NCI-H774 (cell line): ENCODE data around the gene ACY1.
"Not testable (repeated sequence)": the region's sequence is repeated elsewhere in the genome, so short reads cannot be mapped to it uniquely, and the experiment has no call there.

ENCODE experiments used
- DNase-seq: peaks from one replicate; lab custom pipeline; 2025; lab: John Stamatoyannopoulos, UW

Gene ACY1

DNA sequence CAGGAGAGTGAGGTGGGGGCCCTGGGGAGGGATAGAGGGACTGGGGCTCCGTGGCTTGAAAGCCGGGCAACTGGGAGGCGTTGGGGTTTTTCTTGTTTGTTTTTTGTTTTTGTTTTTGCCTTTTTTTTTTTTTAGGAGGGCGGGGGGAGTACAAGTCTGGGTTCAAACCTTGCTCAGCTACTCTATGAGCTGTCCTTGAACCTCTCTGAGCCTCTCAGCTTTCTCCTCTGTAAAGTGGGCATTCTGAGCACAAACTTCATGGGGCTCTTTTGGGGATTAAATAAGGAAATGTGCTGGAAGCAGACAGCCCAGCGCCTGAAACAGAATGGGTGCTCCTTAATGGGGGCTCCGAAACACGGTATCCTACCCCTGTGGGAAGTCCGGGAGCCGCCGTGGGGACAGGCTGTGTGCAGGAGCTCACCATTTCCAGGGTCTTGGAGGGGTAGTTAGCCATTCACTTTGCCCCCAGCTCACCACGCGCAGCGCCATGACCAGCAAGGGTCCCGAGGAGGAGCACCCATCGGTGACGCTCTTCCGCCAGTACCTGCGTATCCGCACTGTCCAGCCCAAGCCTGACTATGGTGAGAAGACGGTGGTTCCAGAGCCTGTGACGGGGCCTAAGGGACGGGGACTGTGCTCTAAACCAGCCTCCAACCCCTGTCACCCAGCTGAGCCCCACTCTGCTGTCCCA, 388 bp downstream of the ACY1 start:
- DNase-seq = no peak

DNA sequence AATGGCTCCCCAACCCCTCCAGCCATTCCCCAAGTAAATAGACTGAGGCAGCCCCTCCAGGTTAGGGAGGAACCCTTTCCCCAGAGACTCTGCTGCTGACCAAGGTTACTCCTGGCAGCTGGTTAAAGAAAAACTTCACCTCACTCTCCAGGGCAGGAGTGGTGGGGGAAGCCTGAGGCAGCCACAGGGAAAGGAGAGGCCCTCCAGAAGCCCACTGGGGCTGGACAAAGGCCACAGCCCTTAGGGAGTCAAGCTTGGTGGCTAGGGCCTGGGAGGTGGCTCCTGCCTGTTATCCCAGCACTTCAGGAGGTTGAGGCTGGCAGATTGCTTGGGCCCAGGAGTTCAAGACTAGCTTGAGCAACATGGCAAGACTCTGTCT, 923 bp downstream of the ACY1 start:
- DNase-seq = no peak

DNA sequence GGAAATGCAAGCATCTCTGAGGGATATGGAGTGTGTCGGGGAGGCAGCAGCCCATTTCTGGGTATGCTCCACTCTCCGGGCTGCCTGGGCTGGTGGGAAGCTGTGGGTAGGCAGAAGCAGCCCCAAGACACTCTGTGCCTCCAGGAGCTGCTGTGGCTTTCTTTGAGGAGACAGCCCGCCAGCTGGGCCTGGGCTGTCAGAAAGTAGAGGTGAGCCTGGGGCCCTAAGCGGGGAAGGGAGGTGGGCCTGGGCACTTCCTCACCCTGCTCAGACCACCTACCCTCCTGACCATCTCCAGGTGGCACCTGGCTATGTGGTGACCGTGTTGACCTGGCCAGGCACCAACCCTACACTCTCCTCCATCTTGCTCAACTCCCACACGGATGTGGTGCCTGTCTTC, 1.7 kb downstream of the ACY1 start:
- no peak for DNase-seq

DNA sequence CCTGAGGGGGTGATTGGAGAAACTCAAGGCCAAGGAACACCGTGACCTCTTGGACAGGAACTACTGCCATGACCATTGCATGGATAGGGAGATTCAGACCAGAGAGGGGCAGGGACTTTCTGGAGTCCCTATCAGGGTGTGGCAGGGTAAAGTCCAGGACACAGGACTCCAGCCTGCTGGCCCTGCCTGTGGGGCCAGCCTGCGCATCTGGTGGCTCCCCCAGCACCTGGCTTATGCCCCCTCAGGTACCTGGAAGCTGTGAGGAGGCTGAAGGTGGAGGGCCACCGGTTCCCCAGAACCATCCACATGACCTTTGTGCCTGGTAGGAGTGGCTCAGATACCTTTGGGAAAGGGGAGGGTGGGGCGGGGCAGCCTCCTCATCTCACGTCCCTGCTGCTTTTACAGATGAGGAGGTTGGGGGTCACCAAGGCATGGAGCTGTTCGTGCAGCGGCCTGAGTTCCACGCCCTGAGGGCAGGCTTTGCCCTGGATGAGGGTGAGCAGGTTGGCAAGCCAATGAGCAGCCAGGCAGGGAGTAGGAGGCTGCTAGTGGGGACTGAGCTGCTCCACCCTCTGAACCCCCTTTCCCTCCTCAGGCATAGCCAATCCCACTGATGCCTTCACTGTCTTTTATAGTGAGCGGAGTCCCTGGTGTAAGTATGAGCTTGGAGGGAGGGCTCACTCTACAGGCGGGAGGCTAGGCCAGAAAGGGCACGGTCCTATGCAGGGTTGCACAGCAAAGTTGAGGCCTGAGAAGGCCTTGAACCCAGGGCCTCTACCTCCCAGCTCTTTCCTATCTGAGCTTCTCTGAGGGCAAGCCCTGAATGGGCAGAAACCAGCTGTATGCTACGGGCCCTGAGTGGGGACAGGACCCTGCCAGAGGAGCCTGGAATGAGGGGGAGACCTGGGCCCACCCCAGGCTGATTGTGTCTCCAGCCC, 2.9 kb downstream of the ACY1 start:
- DNase-seq = no peak

DNA sequence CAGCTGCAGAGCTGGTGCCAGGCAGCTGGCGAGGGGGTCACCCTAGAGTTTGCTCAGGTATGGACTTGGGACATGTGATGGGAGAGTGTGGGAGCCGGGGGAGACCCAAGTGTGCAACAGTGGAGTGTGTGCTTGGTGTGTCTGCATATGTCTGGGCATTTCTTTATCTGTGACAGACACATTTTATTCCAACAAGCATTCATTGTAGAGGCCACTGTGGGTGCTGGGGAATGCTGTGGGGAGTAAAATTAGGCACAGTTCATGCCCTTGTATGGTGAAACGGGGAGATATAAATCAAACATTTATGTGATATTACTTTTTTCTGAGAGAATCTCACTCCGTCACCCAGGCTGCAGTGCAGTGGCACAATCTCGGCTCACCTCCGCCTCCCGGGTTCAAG, 4.2 kb downstream of the ACY1 start:
- no peak for DNase-seq

DNA sequence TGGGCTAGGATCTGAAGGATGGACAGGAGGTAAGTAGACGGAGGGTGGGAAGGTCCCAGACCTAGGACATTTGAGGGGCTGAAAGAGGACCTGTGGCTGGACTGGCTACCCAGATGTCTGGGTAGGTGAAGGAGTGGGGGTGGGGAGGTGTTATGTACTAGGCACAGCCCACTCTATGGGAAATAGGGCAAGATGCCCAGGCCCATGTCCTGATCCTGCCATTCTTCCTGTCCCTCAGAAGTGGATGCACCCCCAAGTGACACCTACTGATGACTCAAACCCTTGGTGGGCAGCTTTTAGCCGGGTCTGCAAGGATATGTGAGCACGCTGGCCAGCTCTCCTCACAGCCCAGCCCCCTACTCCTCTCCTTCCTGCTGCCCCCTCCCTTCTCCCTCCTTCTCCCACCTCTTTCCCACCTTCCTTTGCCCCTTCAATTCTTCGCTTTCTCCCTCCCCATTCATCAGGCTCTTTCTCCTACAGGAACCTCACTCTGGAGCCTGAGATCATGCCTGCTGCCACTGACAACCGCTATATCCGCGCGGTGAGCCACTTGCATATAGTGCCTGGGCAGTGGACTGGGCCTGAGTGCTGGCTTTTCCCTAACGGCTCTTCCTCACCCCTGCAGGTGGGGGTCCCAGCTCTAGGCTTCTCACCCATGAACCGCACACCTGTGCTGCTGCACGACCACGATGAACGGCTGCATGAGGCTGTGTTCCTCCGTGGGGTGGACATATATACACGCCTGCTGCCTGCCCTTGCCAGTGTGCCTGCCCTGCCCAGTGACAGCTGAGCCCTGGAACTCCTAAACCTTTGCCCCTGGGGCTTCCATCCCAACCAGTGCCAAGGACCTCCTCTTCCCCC, 5.2 kb downstream of the ACY1 start:
- no peak for DNase-seq

DNA sequence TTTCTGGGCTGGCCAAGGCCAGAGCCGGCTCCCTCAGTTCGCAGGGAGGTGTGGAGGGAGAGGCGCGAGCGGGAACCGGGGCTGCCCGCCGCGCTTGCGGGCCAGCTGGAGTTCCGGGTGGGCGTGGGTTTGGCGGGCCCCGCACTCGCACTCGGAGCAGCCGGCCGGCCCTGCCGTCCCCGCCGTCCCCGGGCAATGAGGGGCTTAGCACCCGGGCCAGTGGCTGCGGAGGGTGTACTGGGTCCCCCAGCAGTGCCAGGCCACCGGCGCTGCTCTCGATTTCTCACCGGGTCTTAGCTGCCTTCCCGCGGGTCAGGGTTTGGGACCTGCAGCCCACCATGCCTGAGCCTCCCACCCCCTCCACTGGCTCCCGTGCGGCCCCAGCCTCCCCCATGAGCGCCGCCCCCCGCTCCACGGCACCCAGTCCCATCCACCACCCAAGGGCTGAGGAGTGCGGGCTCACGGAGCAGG, 7.2 kb downstream of the ACY1 start:
- not testable (repeated sequence) for DNase-seq

DNA sequence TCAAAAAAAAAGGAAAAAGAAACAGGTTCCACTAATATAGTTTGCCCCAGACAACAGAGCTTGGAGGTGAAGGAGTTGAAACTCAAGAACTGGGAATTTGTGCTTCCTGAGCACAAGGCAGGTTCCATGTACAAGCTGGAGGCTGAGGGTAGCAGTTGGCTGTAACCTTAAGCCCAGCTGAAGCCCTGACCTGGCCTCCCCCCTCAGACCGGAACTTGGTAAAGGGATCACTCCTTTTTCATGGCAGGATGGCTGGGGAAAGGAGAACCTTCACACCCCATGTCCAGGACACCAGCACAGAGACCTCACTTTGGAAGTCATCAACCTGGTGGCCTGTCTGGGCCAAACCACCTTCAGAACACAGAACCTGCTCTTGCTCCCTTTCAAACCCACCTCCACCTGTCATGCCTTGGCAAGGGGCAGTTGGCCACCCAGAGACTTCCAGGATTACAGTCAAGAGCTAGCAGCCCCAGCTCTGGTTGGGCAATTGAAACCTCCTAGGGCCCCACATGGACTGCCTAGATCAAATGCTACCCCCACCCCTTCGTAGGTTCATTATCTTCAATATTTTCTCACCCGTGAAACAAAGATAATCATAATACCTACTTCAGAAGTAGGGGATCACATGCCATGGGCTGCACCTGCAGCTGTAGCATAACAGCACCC, 8.8 kb downstream of the ACY1 start:
- no peak for DNase-seq

DNA sequence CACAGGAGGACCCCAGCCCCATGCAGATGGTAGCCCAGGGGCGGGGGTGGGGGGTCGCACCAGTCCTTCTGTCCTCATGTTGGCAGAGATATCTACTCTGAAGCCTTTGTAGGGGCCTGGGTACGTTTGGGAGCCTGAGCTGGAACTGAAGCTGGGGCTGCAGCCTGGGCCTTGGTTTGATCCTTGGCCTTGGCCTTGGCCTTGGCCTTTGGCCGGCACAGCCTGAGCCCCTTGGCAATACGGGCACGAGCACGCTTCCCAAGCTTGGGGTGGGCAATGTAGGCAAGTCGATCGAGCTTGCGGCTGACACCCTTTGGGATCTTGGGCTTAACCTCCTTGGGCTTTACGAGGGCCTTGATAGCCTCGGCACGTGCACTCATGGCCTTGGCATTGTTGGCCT, 10.3 kb downstream of the ACY1 start:
- DNase-seq = not testable (repeated sequence)

DNA sequence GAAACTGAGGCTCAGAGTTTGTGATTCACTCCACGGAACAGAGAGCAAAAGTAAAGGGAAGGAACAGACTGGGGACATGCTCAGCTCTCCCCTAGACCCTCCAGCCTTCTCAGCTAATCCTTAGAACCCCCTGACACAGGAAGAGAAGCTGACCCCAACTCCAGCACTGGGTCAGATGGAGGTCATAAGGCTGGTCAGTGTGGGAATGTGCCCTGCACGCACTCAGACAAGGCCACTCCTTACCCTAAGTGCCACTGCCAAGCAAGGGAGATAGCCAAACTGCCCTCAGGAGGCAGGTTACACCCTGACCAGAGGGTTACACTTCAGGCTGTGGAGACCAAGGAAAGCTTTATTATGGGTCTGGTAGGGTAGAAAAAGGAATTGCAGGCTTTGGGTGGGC, 11.2 kb downstream of the ACY1 start:
- no peak for DNase-seq

DNA sequence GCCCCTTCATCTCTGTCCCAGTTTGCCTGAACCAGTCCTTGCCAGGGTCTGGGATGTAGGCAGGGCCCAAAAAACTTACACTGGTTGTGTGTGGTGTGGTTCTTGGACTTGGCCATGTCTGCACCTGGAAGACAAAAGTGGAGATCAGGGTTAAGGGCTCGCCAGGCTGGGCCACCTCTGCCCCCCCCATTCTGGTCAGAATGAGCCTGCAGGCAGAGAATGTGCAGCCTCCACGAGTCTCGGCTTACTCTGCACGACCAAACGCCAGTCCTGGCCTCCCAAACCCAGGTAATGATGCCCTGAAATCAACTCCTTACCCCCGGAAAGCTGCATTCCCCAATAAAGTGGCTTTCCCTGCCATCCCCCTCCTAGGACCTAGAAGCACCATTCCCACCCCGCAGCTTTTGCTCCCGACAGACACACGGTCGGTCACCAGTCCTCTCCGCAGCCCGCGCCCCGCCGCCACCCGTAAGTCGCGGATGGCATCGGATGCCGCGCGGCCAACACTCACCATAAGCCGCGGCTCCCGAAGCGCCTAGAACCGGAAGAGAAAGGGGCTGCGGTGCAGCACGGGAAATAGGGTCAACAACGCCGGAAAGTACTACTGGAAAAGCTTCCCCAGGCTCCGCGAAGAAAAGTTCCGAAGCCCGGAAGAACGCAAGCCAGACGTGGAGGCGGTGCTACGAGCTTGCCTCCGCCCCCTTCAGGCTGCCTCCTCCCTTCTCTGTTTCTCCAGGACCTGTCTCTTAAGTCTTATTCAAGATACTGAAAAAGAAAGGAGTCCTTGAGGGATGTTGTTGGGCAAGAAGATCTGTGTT, 12.2 kb downstream of the ACY1 start, which contains the start of gene RPL29:
Gene RPL29 (minus strand): TSS at position 550 of the 818 bp plus-strand sequence. CDS start 434 bp downstream, at position 116.
- DNase-seq = peak; percentile 74

DNA sequence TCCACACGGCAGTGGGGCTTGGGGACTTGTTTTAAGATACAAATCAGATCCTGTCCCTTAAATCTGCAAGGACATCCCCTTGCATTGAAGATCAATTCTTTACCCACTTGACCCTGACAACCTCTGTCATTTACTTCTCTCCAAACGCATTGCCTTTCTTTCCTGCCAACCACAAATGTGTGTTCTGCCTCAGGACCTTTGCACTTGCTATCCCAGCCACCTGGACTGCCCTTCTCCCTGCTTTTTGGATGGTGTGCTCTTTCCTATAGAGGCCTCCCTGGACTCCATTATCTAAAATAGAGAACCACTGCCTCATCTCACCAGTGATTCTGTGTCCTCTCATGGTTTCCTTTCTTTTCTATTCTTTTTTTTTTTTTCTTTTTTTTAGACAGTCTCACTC, 13.8 kb downstream of the ACY1 start:
- no peak for DNase-seq

DNA sequence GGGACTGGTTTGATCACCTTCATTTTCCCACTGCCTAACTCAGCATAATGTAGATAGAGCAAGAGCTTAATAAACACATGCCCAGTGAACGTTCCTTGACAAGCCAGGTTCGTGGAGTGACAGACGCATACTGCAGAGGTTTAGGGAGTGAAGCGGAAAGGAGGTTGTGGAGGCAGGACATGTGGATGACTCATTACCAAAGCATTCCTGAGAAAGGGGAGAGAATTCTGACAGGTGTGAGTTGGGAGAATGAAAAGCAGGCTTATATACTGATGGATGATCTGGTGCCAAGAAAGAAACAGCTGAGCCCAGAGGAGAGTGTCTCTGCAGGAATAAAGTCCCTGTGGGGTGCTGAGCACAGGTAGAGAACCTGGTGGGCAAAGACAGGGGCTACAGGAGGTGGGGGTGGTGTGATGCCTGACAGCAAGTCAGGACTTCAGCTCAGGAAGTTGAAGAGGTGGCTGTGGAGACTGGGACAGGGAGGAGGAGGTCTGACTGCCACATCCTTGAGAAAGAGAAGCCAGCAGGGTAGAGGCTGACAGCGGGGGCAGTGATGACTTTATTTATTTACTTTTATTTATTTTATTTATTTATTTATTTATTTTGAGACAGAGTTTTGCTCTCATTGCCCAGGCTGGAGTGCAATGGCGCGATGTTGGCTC, 14.7 kb downstream of the ACY1 start:
- no peak for DNase-seq

DNA sequence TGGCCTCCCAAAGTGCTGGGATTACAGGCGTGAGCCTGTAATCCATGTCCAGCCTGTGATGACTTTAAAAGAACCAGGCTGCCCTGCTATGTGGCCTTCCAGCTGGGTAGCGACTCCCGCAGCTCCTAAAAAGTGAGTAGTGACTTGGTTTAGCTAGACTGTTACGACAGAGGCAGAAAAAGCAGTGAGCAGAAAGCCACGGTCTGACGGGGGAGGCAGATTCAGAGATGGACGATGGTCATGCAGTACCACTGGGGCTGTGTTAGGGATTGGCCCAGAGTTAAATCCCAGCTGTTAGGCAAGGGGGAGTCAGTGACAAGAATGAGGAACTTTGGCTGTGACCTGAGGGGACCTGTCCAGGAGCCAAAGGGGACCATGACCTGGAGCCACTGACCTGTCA, 15.4 kb downstream of the ACY1 start:
- no peak for DNase-seq

DNA sequence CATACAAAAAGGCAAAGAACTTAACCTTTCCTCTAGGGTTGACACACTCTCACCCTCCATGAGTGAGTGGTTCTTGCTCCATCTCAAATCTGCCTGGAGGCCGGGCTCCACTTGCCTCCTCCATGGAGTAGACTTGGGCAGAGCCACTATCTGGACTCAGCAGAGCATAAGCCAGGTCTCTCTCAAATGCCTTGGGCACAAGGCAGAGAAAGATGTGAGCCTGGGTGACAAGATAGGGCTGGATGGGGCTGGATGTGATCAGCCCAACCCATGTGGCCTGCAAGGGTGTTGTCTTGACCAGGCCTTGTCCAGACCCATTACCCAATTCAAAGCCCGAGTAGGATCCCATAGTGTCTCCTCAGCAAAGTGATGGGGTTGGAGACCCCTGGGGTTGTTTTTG, 16.5 kb downstream of the ACY1 start:
- no peak for DNase-seq

DNA sequence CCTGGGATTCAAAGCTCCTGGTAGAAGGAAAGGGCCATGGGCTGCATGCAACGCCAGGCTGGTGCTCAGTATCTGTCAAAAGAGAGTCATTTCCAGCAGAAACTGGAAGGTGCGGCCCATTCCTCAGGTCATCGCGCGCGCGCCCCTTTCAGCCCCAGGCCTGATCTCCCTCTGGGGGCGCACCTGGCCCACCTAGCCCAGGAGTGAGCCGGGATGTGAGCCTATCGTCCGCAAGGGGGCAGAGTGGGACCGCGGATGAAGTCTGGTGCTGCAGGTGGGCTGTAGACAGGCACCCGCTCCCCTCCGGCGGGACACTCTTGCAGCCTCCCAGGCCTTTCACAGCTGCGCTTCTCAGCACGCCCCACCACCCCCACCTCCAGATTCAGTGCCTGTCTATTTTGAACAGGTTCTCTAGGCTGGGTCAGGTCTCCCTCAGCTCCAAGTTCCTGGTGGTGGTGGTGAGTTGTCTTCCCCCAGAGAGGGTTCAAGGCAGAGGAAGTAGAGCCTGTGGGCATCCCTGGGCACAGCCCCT, 18.2 kb downstream of the ACY1 start:
- DNase-seq = peak; percentile 21

DNA sequence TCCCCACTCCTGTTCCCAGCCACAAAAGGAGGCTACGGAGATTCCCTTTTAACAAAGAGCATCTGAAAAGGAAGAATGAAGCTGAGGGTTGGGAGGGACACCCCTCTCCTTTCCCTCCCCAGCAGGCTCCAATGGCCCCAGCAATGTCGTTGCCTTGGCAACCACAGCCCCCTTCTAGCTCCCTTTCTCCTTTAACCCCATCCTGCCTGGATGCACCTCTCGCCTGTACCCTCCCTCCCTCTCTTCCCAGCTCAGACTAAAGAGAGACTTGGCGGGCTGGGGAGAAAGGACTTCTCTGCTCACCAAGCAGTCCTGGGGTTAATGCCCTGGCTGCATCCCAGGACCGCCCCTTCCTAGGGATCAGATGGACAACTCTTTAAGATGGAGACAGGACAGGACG, 19.4 kb downstream of the ACY1 start:
- no peak for DNase-seq

DNA sequence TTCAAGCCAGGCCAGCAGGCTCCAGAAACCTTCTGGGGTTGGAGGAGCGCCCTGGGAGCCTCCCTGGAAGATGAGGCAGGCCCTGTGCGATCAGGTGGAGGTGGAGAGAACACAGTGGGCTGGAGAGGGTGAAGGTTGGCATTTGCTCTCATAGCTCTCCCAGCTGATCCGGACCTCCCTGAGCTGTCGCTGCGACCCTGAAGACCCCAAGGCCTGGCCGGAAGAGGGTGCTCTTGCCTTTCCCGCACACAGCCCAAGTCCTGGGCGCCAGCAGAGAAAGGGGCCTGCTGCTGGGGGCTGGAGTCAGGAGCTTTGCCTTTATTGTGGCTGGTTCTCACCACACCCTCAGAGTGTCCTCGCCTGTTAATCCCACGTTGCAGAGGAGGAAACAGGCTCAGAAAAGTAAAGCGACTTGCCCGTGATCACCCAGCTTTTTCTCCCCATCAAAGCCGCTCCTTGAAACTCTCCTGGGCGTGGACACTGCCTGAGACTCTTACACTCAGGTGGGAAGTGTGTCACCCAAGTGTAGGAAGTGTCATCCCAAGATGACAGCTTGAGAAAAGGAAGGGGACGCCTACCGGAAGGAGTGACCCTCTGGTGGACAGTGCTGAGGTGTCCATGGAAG, 20.9 kb downstream of the ACY1 start:
- DNase-seq = no peak

DNA sequence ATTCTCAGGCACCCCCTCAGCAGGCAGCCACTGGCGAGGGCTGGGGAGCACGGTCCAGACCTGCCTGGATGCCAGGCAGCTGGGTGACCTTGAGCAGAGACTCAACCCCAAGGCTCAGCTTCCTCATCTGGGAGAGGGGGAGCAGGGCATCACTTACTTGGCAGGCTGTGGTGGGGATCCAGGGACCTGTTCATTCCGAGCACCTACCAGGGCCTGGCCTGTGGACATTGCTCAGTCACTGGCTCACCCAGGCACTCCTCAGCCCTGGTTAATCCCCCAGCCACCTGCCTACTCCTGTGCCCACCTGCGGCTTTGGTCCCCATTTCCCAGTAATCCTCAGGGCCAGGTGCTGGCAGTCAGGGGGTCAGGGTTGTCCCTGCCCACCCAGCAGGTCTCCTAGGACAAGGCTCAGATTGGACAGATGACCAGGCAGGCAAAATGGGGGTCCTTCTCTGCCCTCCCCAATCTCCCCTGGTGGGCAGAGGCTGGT, 21.6 kb downstream of the ACY1 start:
- no peak for DNase-seq
